GM21723 (cell line): ENCODE data around the gene DUSP8.

ENCODE experiments used
- ATAC-seq: cut with Tn5 transposase; IDR thresholded peaks from one replicate; pipeline ENCODE4 v1.9.1; 2021; ENCODE audit warnings: mild to moderate bottlenecking, moderate library complexity; ENCODE audit not compliant: unreplicated experiment

Gene DUSP8

GRCh38 chr11:1504581-1505290 lies 67.3 kb downstream of the DUSP8 start:
- ATAC-seq = no peak

GRCh38 chr11:1504138-1504537 lies 67.9 kb downstream of the DUSP8 start:
- ATAC-seq = no peak
